Prostate gland (tissue), 2 donors: ENCODE results near the gene GNA14. TPM values are rescaled to one million over a fixed set of nuclear protein-coding genes. Genes with fewer than 3 reads are reported as not detected.

Experiments
- DNase-seq: peaks from one replicate; pipeline ENCODE4 v3.0.0-alpha.2; 2019; ENCODE audit warnings: low spot score
- H3K27ac ChIP-seq, 2 donors: fragments of 200-600 bp; sonication (generic); 2 replicates each; pipeline ENCODE4 v1.5.1; 2017 to 2019
- H3K27me3 ChIP-seq: fragments of 200-600 bp; sonication (generic); replicated peaks from 2 replicates; pipeline ENCODE4 v1.5.1; 2019; ENCODE audit not compliant: insufficient read depth
- H3K36me3 ChIP-seq, 2 donors: fragments of 200-600 bp; sonication (generic); 1 replicate in 1 of 2; 2 replicates in 1 of 2; pipeline versions ENCODE4 v1.5.1 to v1.8.1; 2017 to 2019
- H3K4me1 ChIP-seq: fragments of 200-600 bp; sonication (generic); replicated peaks from 2 replicates; pipeline ENCODE4 v1.5.1; 2019
- H3K4me3 ChIP-seq, 2 donors: fragments of 200-600 bp; sonication (generic); 2 replicates each; pipeline ENCODE4 v1.5.1; 2017 to 2019
- H3K9me3 ChIP-seq: fragments of 200-600 bp; sonication (generic); 2 replicates; pipeline ENCODE4 v1.5.1; 2017
- POLR2A ChIP-seq: fragments of 450-650 bp; IDR thresholded peaks from one replicate; pipeline ENCODE4 v1.6.1; 2016; ENCODE audit warnings: antibody characterized with exemption, mild to moderate bottlenecking
- POLR2AphosphoS5 ChIP-seq: sonication (generic); formaldehyde crosslinking; IDR thresholded peaks from one replicate; pipeline ENCODE4 v1.6.1; 2017; ENCODE audit warnings: antibody characterized with exemption
- WGBS: methylation state at CpG from one replicate; pipeline ENCODE4 v1.1.5; 2018; 5-methylcytosine and 5-hydroxymethylcytosine counted together
- intact Hi-C: fragments of 100-400 bp; cut with DNase I; formaldehyde crosslinking; loops from one replicate; pipeline ENCODE4 v1.14.2; 2022
- total RNA-seq, 2 donors: library from RNA; depleted of rRNA; stranded (reverse); fragments of >200 nt; gene quantifications; one replicate each; pipeline ENCODE4 v1.1.0, GENCODE V29; 2016
- TF ChIP-seq, protein P1 (sequence below), 4 experiments: fragments of 200-600 bp in 2 of 4; fragments of 450-650 bp in 2 of 4; sonication (generic) in 2 of 4; IDR thresholded peaks; 1 replicate in 3 of 4; 2 replicates in 1 of 4; pipeline ENCODE4 v1.5.1; 2016 to 2019; ENCODE audit warnings: antibody characterized with exemption in 4 of 4, mild to moderate bottlenecking in 2 of 4, moderate library complexity in 2 of 4

GNA14 gene
- total RNA-seq, 2 donors from 2014 or later: 2.4 to 5.5 TPM

DNA sequence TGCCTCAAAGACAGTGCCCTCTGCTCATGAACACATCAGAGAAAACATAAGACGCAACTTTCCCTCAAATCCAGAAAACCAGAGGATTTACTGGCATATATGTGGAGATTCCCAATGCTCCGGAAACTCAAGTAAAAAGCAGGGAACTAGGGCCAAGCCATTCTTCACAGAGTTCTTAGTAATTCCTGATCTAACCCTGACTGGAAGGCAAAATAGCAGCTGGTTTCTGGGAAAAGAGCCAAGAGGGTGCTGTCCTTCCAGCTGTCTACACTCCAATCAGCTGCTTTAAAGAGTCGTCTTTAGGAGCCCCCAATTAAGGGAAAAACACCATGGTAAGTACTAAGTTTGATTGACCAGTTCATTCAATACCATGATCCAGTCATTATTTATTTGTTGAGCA, 49.6 kb downstream of the GNA14 start:
- DNase-seq: no peak
- WGBS: 37% methylated on average over 3 of the region's 3 CpGs
- TF ChIP-seq POLR2A: no peak
- no peak for TF ChIP-seq POLR2AphosphoS5
- TF ChIP-seq, protein P1, sequence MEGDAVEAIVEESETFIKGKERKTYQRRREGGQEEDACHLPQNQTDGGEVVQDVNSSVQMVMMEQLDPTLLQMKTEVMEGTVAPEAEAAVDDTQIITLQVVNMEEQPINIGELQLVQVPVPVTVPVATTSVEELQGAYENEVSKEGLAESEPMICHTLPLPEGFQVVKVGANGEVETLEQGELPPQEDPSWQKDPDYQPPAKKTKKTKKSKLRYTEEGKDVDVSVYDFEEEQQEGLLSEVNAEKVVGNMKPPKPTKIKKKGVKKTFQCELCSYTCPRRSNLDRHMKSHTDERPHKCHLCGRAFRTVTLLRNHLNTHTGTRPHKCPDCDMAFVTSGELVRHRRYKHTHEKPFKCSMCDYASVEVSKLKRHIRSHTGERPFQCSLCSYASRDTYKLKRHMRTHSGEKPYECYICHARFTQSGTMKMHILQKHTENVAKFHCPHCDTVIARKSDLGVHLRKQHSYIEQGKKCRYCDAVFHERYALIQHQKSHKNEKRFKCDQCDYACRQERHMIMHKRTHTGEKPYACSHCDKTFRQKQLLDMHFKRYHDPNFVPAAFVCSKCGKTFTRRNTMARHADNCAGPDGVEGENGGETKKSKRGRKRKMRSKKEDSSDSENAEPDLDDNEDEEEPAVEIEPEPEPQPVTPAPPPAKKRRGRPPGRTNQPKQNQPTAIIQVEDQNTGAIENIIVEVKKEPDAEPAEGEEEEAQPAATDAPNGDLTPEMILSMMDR (IDR thresholded peaks at IDR 0.05): no peak
- Histone ChIP-seq H3K27me3 (no peaks in the 10 kb centered on the region), H3K27ac (no peak overlapping the region), H3K9me3 (no peaks in the 10 kb centered on the region), H3K4me3 (no peak overlapping the region), H3K4me1 (no peaks in the 10 kb centered on the region), H3K36me3 (no peaks in the 10 kb centered on the region)
- intact Hi-C loops: no loop called here

DNA sequence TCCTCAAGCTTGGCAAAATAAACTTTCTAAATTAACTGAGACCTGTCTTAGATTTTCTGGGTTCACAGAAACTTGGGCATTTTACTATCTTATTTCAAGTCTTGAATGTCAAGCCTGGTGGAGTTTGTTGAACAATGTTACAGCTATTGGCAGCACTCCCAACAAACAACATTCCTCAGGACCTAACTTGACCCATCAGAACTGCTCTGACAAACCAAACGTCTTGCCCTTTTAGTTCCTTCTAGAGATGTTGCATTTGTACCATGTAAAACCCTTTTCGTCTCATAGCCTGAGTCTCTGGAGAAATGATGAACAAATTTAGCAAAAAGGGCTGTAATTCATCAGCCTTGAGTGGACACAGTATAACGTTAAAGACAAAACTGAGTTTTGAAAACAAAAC, 51.1 kb downstream of the GNA14 start:
- no peak overlapping the region for H3K4me3 ChIP-seq
- no peaks in the 10 kb centered on the region for H3K36me3 ChIP-seq
- TF ChIP-seq, protein P1 (IDR thresholded peaks at IDR 0.05): no peak
- TF ChIP-seq POLR2AphosphoS5 (no peak), POLR2A (no peak)
- no peaks in the 10 kb centered on the region for H3K27me3 ChIP-seq
- DNase-seq: no peak
- WGBS: 47% methylated on average over 3 of the region's 3 CpGs
- H3K9me3 ChIP-seq: no peaks in the 10 kb centered on the region
- no peak overlapping the region for H3K27ac ChIP-seq
- H3K4me1 ChIP-seq: no peaks in the 10 kb centered on the region
- intact Hi-C loops: no loop called here

DNA sequence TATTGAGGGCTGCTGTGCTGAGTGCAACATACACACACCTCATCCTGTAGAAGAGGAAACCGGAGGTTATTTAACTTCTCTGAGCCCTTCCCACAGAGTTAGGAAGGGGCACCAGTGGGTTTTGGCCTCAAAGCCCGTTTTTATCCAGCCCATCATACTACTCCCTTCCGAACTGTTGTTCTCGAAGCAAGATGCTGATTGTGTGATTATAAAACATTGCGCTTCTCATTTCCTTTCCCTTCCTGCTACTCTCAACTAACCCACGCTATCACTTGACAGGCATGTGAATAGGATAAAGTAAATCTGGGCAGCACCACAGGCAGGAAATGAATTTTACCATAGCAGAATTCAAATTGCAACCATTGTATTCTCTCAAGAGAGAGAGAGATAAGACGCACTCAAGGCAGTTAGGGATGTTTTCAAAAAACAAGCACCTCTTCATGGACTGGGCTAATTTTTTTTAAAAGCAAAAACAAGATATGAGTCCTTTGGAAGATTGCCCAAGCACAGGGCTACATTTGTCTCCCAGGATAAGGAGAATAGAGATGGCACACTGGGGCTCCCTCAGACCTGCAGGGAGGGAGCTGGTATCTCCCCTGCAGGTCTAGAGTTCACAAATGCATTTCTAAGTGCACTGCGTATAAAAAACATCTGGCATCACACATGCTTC, 52.6 kb downstream of the GNA14 start:
- DNase-seq: no peak
- no peaks in the 10 kb centered on the region for H3K36me3 ChIP-seq
- no peaks in the 10 kb centered on the region for H3K9me3 ChIP-seq
- H3K27ac ChIP-seq: no peak overlapping the region
- intact Hi-C loops: no loop called here
- TF ChIP-seq POLR2A (no peak), POLR2AphosphoS5 (no peak)
- TF ChIP-seq, protein P1 (IDR thresholded peaks at IDR 0.05): no peak
- 49% methylated on average over 8 of the region's 8 CpGs for WGBS
- H3K4me1 ChIP-seq: no peaks in the 10 kb centered on the region
- no peak overlapping the region for H3K4me3 ChIP-seq
- no peaks in the 10 kb centered on the region for H3K27me3 ChIP-seq

DNA sequence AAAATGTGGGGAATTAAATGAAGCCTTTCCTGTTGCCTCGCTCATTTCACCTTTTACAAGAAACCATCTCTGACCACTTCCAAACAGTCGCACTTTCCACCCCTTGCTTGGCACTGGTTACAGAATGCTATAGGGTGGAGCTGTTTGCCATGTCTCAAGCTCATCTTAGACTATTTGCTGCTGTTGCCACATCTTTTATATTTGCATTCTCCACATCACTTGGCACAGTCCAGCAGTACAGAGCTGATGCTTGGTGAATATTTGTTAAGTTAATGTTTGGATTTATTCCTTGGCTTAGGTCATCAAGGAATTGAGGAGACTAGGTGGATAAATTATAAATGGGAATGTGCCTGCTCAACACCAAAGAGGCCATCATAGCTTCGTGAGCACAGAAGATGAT, 53.2 kb downstream of the GNA14 start:
- Histone ChIP-seq H3K27ac (no peak overlapping the region), H3K4me1 (no peaks in the 10 kb centered on the region), H3K36me3 (no peaks in the 10 kb centered on the region), H3K27me3 (no peaks in the 10 kb centered on the region), H3K4me3 (no peak overlapping the region), H3K9me3 (no peaks in the 10 kb centered on the region)
- no peak for DNase-seq
- TF ChIP-seq, protein P1 (IDR thresholded peaks at IDR 0.05): no peak
- TF ChIP-seq POLR2A (no peak), POLR2AphosphoS5 (no peak)
- intact Hi-C loops: no loop called here
- WGBS: 87% methylated on average over 3 of the region's 3 CpGs

DNA sequence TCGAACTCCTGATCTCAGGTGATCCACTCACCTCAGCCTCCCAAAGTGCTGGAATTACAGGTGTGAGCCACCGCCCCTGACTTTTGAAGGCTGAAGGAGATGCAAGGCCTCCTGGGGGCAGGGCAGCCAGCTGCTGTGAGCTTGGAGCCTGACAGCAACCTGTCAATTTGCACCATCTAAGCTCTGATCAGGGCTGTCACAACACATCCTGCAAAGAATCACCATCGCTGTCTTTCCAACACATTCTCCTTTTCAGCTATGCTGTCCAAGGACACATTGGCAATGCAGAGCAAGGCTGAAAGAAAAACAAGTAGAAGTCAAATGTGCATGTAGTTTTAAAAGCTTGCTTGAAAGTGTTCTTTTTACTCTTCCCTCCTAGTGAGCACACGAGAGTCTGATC, 54.6 kb downstream of the GNA14 start:
- no peak overlapping the region for H3K27ac ChIP-seq
- H3K4me1 ChIP-seq: no peaks in the 10 kb centered on the region
- TF ChIP-seq POLR2A: no peak
- TF ChIP-seq, protein P1 (IDR thresholded peaks at IDR 0.05): no peak
- TF ChIP-seq POLR2AphosphoS5: no peak
- no peaks in the 10 kb centered on the region for H3K36me3 ChIP-seq
- intact Hi-C loops: no loop called here
- no peaks in the 10 kb centered on the region for H3K27me3 ChIP-seq
- no peaks in the 10 kb centered on the region for H3K9me3 ChIP-seq
- WGBS: 88% methylated on average over 4 of the region's 4 CpGs
- no peak overlapping the region for H3K4me3 ChIP-seq
- no peak for DNase-seq
